Endothelial cell of umbilical vein (primary cell): ENCODE data around the gene KRT83.

Source experiments
- EZH2 ChIP-seq: IDR thresholded peaks from 2 replicates; pipeline ENCODE4 v1.6.1; 2012; ENCODE audit warnings: borderline replicate concordance, low read depth, mild to moderate bottlenecking, moderate library complexity, low read length, inconsistent platforms; ENCODE audit not compliant: severe bottlenecking
- JUN ChIP-seq: IDR thresholded peaks from 2 replicates; pipeline ENCODE4 v1.6.1; 2011; ENCODE audit warnings: borderline replicate concordance, low read depth; ENCODE audit not compliant: insufficient read length, insufficient read depth
- MYC ChIP-seq: IDR thresholded peaks from one replicate; pipeline ENCODE4 v1.6.1; 2011; ENCODE audit warnings: mild to moderate bottlenecking, low read depth, low read length
- POLR2A ChIP-seq: IDR thresholded peaks from 2 replicates; pipeline ENCODE4 v1.6.1; 2012; ENCODE audit warnings: low read depth, mild to moderate bottlenecking, control low read depth, low read length
- TF ChIP-seq, protein P1 (sequence below), 2 donors: IDR thresholded peaks; 1 replicate in 1 of 2; 2 replicates in 1 of 2; pipeline ENCODE4 v1.5.1; 2011; ENCODE audit warnings: low read length in 2 of 2, mild to moderate bottlenecking in 2 of 2, moderate library complexity in 2 of 2, control low read depth in 1 of 2, inconsistent platforms in 1 of 2, low read depth in 1 of 2; ENCODE audit not compliant: insufficient read depth in 1 of 2; ENCODE audit errors: extremely low read depth in 1 of 2

DNA sequence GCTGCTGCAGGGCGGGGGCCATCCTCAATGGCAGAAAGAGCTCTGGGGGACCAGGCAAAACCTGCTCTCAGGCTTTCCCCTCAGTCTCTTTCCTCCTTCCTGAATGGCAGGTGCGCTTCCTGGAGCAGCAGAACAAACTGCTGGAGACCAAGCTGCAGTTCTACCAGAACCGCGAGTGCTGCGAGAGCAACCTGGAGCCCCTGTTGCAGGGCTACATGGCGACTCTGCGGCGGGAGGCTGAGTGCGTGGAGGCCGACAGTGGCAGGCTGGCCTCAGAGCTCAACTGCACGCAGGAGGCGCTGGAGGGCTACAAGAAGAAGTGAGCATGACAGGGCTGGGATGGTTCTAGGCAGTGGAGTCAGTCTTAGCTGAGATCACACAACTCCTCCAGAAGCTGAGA, 22.9 kb upstream of the KRT83 start:
- TF ChIP-seq, protein P1, sequence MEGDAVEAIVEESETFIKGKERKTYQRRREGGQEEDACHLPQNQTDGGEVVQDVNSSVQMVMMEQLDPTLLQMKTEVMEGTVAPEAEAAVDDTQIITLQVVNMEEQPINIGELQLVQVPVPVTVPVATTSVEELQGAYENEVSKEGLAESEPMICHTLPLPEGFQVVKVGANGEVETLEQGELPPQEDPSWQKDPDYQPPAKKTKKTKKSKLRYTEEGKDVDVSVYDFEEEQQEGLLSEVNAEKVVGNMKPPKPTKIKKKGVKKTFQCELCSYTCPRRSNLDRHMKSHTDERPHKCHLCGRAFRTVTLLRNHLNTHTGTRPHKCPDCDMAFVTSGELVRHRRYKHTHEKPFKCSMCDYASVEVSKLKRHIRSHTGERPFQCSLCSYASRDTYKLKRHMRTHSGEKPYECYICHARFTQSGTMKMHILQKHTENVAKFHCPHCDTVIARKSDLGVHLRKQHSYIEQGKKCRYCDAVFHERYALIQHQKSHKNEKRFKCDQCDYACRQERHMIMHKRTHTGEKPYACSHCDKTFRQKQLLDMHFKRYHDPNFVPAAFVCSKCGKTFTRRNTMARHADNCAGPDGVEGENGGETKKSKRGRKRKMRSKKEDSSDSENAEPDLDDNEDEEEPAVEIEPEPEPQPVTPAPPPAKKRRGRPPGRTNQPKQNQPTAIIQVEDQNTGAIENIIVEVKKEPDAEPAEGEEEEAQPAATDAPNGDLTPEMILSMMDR (IDR thresholded peaks at IDR 0.05; ENCODE audit: extremely low read depth in 1 of 2, insufficient read depth in 1 of 2, low read depth in 1 of 2, low read length in 2 of 2): no peak
- TF ChIP-seq POLR2A: no peak
- TF ChIP-seq MYC: no peak
- no peak for TF ChIP-seq EZH2
- no peak for TF ChIP-seq JUN
